GM12878 (cell line): Measurements from ENCODE around the gene BIRC3. TPM values are rescaled to one million over a fixed set of nuclear protein-coding genes. Genes with fewer than 3 reads are reported as not detected.

ENCODE experiments used
- ATAC-seq: fragments of 200-7000 bp; cut with Tn5 transposase; 3 replicates; pipeline ENCODE4 v1.9.1; 2020; ENCODE audit warnings: mild to moderate bottlenecking, moderate library complexity
- Bru-seq: library from RNA; stranded (reverse); fragments of 400-500 nt; gene quantifications from one replicate; lab custom pipeline; 2021; lab: Mats Ljungman, UMichigan
- BruChase-seq, 2 experiments: library from RNA; stranded (reverse); fragments of 400-500 nt; gene quantifications; one replicate each; lab custom pipeline; 2021; lab: Mats Ljungman, UMichigan
- BruUV-seq: library from RNA; stranded (reverse); fragments of 400-500 nt; replicated peaks from 2 replicates; lab custom pipeline; 2021; lab: Mats Ljungman, UMichigan
- CTCF ChIA-PET: fragments of 300-600 bp; sonication (Branson Sonifier 250); formaldehyde crosslinking; extraction: SDS; loops from one replicate; lab custom pipeline; 2021; ENCODE audit warnings: inconsistent platforms; lab: Yijun Ruan, JAX
- POLR2A ChIA-PET: fragments of 350-600 bp; formaldehyde crosslinking; extraction: SDS; loops from one replicate; lab custom pipeline; 2021; ENCODE audit warnings: inconsistent platforms; lab: Charles Lee
- RAD21 ChIA-PET: fragments of 300-600 bp; sonication (Branson Sonifier 250); formaldehyde crosslinking; loops from one replicate; lab custom pipeline; 2023; ENCODE audit warnings: antibody characterized with exemption; ENCODE audit not compliant: unreplicated experiment; lab: Charles Lee
- SMC1A ChIA-PET: fragments of 300-600 bp; sonication (Branson Sonifier 250); formaldehyde crosslinking; loops from one replicate; lab custom pipeline; 2023; ENCODE audit not compliant: unreplicated experiment, uncharacterized antibody; lab: Charles Lee
- DNase-seq: peaks from one replicate; pipeline ENCODE4 v3.0.0-alpha.2; 2011; ENCODE audit warnings: low read depth, low spot score
- FAIRE-seq: peaks from 3 replicates; lab custom pipeline; 2011; peaks lifted over from hg19 to GRCh38; lab: Jason Lieb, UNC
- H2AFZ ChIP-seq: 2 replicates; pipeline ENCODE4 v1.6.0; 2011; ENCODE audit warnings: low read depth, low read length, control low read depth; ENCODE audit not compliant: control insufficient read depth
- H3K27ac ChIP-seq: 2 replicates; pipeline ENCODE4 v1.5.1; 2011; ENCODE audit warnings: control low read depth; ENCODE audit not compliant: control insufficient read depth, insufficient read depth
- H3K27me3 ChIP-seq, 2 experiments: replicated peaks in 1 of 2; 2 replicates each; pipeline versions ENCODE4 v1.6.0 to v1.6.1; 2011; ENCODE audit warnings: low read length in 1 of 2; ENCODE audit not compliant: control insufficient read depth in 2 of 2, insufficient read depth in 2 of 2
- H3K36me3 ChIP-seq, 2 experiments: 2 replicates each; pipeline ENCODE4 v1.5.1; 2011; ENCODE audit warnings: low read length in 1 of 2; ENCODE audit not compliant: control insufficient read depth in 2 of 2, insufficient read depth in 2 of 2
- H3K4me1 ChIP-seq: 2 replicates; pipeline ENCODE4 v1.6.1; 2011; ENCODE audit warnings: mild to moderate bottlenecking, low read length, moderate library complexity, mixed read lengths; ENCODE audit not compliant: control insufficient read depth, insufficient read depth
- H3K4me2 ChIP-seq: 2 replicates; pipeline ENCODE4 v1.6.0; 2011; ENCODE audit warnings: control low read depth; ENCODE audit not compliant: control insufficient read depth, insufficient read depth
- H3K4me3 ChIP-seq: fragments of 200-600 bp; sonication (generic); 2 replicates; pipeline ENCODE4 v1.5.1; 2016
- H3K79me2 ChIP-seq: 2 replicates; pipeline ENCODE4 v1.6.0; 2011; ENCODE audit warnings: low read length; ENCODE audit not compliant: control insufficient read depth, insufficient read depth
- H3K9ac ChIP-seq: 2 replicates; pipeline ENCODE4 v1.8.0; 2011; ENCODE audit warnings: low read length, control low read depth, mixed read lengths; ENCODE audit not compliant: control insufficient read depth, insufficient read depth
- H3K9me3 ChIP-seq: replicated peaks from 3 replicates; pipeline ENCODE4 v1.5.1; 2011; ENCODE audit warnings: mild to moderate bottlenecking, low read length; ENCODE audit not compliant: control insufficient read depth, insufficient read depth
- H4K20me1 ChIP-seq: 2 replicates; pipeline ENCODE4 v1.6.0; 2011; ENCODE audit not compliant: control insufficient read depth, insufficient read depth
- EP300 ChIP-seq, 2 experiments: fragments of 150-350 bp in 1 of 2; IDR thresholded peaks; 2 replicates each; pipeline ENCODE4 v1.6.1; 2011 to 2012; ENCODE audit warnings: low read depth in 2 of 2, low read length in 2 of 2, borderline replicate concordance in 1 of 2, improper control_type of control experiment in 1 of 2, inconsistent platforms in 1 of 2; ENCODE audit not compliant: control insufficient read depth in 1 of 2
- FOXK2 ChIP-seq: fragments of 450-650 bp; IDR thresholded peaks from 2 replicates; pipeline ENCODE4 v1.6.1; 2017; ENCODE audit warnings: mild to moderate bottlenecking, moderate library complexity
- GABPA ChIP-seq: IDR thresholded peaks from 2 replicates; pipeline ENCODE4 v1.6.1; 2014; ENCODE audit warnings: antibody characterized with exemption, low read depth, mild to moderate bottlenecking, inconsistent platforms
- NFYA ChIP-seq: IDR thresholded peaks from 2 replicates; pipeline ENCODE4 v1.6.1; 2011; ENCODE audit warnings: low read depth, mild to moderate bottlenecking, low read length, improper control_type of control experiment, borderline replicate concordance
- NR2C1 ChIP-seq: fragments of 450-650 bp; IDR thresholded peaks from 2 replicates; pipeline ENCODE4 v1.6.1; 2017; ENCODE audit warnings: antibody characterized with exemption, mild to moderate bottlenecking, moderate library complexity
- SUZ12 ChIP-seq: fragments of 200-600 bp; sonication (generic); IDR thresholded peaks from one replicate; pipeline ENCODE4 v1.6.1; 2018; ENCODE audit warnings: antibody characterized with exemption, mild to moderate bottlenecking; ENCODE audit not compliant: unreplicated experiment
- WGBS: methylation state at CpG from one replicate; pipeline ENCODE4 v1.1.6; 2016; ENCODE audit warnings: low lambda C conversion rate; ENCODE audit not compliant: insufficient replicate concordance, insufficient coverage; ENCODE audit errors: missing lambda C conversion rate; 5-methylcytosine and 5-hydroxymethylcytosine counted together
- in situ Hi-C: fragments of 300-500 bp; cut with MboI; formaldehyde crosslinking; loops from 9 replicates; pipeline ENCODE4 v1.14.3; 2018; ENCODE audit warnings: mixed read lengths
- intact Hi-C: fragments of 100-400 bp; cut with micrococcal nuclease; formaldehyde crosslinking; loops from one replicate; pipeline ENCODE4 v1.14.2; 2022; ENCODE audit not compliant: unreplicated experiment
- long read RNA-seq, 2 experiments: library from polyadenylated mRNA; unstranded; transcript quantifications; one replicate each; pipeline ENCODE4 v2.0.0, GENCODE V29; 2019 to 2020
- polyA minus RNA-seq, 3 experiments: library from RNA; depleted of rRNA, polyadenylated mRNA; stranded (reverse); fragments of >200 nt; gene quantifications; 2 replicates each; pipeline ENCODE4 v1.2.3, GENCODE V29; 2011
- polyA plus RNA-seq, 11 experiments: library from polyadenylated mRNA; depleted of rRNA in 4 of 11; unstranded in 6 of 11; stranded (reverse) in 5 of 11; fragments of >200 nt; fragmentation: Nextera tagmentation in 4 of 11; fragmentation: Illumina TruSeq in 1 of 11; extraction: Ambion mirVana in 4 of 11; extraction: Trizol in 1 of 11; gene quantifications; 1 replicate in 1 of 11; 2 replicates in 10 of 11; pipeline versions ENCODE4 v1.2.1 to v1.2.3, GENCODE V29; 2011 to 2016; ENCODE audit warnings: inconsistent platforms in 2 of 11, missing spikeins in 2 of 11, low read depth in 1 of 11
- total RNA-seq, 4 experiments: library from RNA; depleted of rRNA in 3 of 4; stranded (reverse); fragments of >200 nt in 3 of 4; fragmentation: Illumina TruSeq in 1 of 4; extraction: Trizol in 1 of 4; gene quantifications; 2 replicates each; pipeline versions ENCODE4 v1.2.1 to v1.2.3, GENCODE V29; 2013 to 2021
- TF ChIP-seq, protein P1 (sequence below): fragments of 450-650 bp; IDR thresholded peaks from 2 replicates; pipeline ENCODE4 v1.6.1; 2017; ENCODE audit warnings: mild to moderate bottlenecking
- TF ChIP-seq, protein P2 (sequence below): fragments of 450-650 bp; IDR thresholded peaks from 2 replicates; pipeline ENCODE4 v1.6.1; 2016; ENCODE audit warnings: mild to moderate bottlenecking
- TF ChIP-seq, protein P3 (sequence below): fragments of 450-650 bp; IDR thresholded peaks from 2 replicates; pipeline ENCODE4 v1.6.1; 2017; ENCODE audit warnings: low read depth, mild to moderate bottlenecking, moderate library complexity

The BIRC3 gene
- total RNA-seq (2013; cell fraction: nucleolus; rRNA removed), result 365 and 388 TPM in 2 replicates
- 79.4 and 101 TPM in 2 replicates for total RNA-seq (2014; rRNA removed)
- total RNA-seq (2014; rRNA removed; fragmentation: Illumina TruSeq; extraction: Trizol), result 134 and 136 TPM in 2 replicates
- 85.5 and 88.0 TPM in 2 replicates for total RNA-seq (2021)
- 22.3 TPM for polyA plus RNA-seq (2011; ENCODE audit: low read depth)
- 351 and 618 TPM in 2 replicates for polyA plus RNA-seq (2011; rRNA removed)
- polyA plus RNA-seq (2011; cell fraction: cytosol; rRNA removed), result 93.8 and 107 TPM in 2 replicates
- 169 and 198 TPM in 2 replicates for polyA plus RNA-seq (2011; cell fraction: nucleus; rRNA removed)
- polyA plus RNA-seq (2012), result 37.8 and 62.2 TPM in 2 replicates
- 102 and 135 TPM in 2 replicates for polyA plus RNA-seq (2014; fragmentation: Illumina TruSeq; extraction: Trizol)
- 10 to 100 TPM; 63.8 to 92.9 TPM for polyA plus RNA-seq (2014; fragmentation: Nextera tagmentation; extraction: Ambion mirVana)
- polyA plus RNA-seq (2014; rRNA removed), result 53.4 and 70.7 TPM in 2 replicates
- polyA plus RNA-seq (2016; fragmentation: Nextera tagmentation; extraction: Ambion mirVana), result 10 to 100 TPM; 42.1 to 56.9 TPM
- 200 and 265 TPM in 2 replicates for polyA minus RNA-seq (2011; rRNA and poly(A)+ RNA removed)
- polyA minus RNA-seq (2011; cell fraction: cytosol; rRNA and poly(A)+ RNA removed), result 83.1 and 90.7 TPM in 2 replicates
- 108 and 125 TPM in 2 replicates for polyA minus RNA-seq (2011; cell fraction: nucleus; rRNA and poly(A)+ RNA removed)
- Bru-seq, nascent RNA, result percentile 99 among the genes with signal in this experiment
- BruChase-seq, experiment 1, labeled RNA remaining after a 6-hour chase, result percentile 98 among the genes with signal in this experiment
- percentile 99 among the genes with signal in this experiment for BruChase-seq, experiment 2, labeled RNA remaining after a 2-hour chase
- long read RNA-seq, experiment 1, full-length matches to known transcripts, result 16 of 230 reads
- long read RNA-seq, experiment 1, partial matches to known transcripts, result 207 of 230 reads
- long read RNA-seq, experiment 1, other reads (novel, unspliced or antisense), result 7 of 230 reads
- long read RNA-seq, experiment 2, full-length matches to known transcripts, result 107 of 1,813 reads
- long read RNA-seq, experiment 2, partial matches to known transcripts, result 1,557 of 1,813 reads
- long read RNA-seq, experiment 2, other reads (novel, unspliced or antisense), result 149 of 1,813 reads

DNA sequence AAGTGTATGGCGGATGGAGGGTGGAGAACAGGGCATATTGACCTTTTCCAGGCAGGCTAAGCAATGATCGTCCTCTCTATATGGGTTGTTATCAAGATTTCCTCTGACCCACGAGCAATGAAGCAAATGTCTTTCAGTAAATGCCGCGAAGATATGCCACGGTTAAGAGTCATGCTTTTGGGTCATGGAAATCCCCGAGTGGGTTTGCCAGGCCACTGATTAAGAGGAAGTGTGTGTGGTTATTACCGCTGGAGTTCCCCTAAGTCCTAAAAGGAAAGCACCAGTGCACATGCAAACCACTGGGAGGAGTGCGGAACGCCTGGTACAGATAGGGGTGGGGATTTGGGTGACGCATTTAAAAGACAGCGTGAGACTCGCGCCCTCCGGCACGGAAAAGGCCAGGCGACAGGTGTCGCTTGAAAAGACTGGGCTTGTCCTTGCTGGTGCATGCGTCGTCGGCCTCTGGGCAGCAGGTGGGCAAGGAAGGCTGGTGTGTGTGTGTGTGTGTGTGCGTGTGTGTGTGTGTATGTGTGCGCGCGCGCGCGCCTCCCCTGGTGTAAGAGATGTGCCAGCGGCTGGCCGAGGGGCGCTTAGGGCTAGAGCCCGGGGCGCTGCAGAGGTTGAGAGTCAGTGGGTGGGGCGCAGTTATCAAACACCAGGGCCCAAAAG is at the start of gene BIRC3:
TSS of gene BIRC3 (plus strand) at position 386 of the 669 bp plus-strand sequence. CDS start 7,026 bp downstream, outside the sequence.
- Histone ChIP-seq H3K4me1 (peaks cover 24% of the 10 kb centered on the region), H3K9me3 (no peaks in the 10 kb centered on the region; the same call in 2 of the 3 replicates), H3K4me3 (peak within 1 kb of the TSS; percentile 76), H2AFZ (peak within 1 kb of the TSS; percentile 45), H3K79me2 (peaks cover 56% of the 10 kb centered on the region), H3K4me2 (peak within 1 kb of the TSS; percentile 82), H3K27me3 (no peaks in the 10 kb centered on the region), H3K9ac (peak within 1 kb of the TSS; percentile 85), H4K20me1 (no peaks in the 10 kb centered on the region), H3K36me3 (0 out of 4 replicates have a peak, but pooled peaks cover 0 to 5% of the 10 kb centered on the region in 2 experiments), H3K27ac (peak within 1 kb of the TSS; percentile 97)
- ChIA-PET SMC1A (interaction anchor here (0.6 to 13.5 kb wide), 9 partner anchors 12 to 300 kb away, joined by 3 to 255 read pairs (median 4); no protein-coding TSS in a partner anchor), RAD21 (interaction anchor here (0.8 to 5.2 kb wide), 6 partner anchors 9 to 297 kb away, joined by 3 to 61 read pairs (median 10); no protein-coding TSS in a partner anchor), POLR2A (interaction anchor here (0.6 to 1.5 kb wide), 6 partner anchors 9 to 618 kb away, joined by 3 to 6 read pairs (median 4); no protein-coding TSS in a partner anchor), CTCF (interaction anchor here (1.2 to 12.0 kb wide), 9 partner anchors 9 to 295 kb away, joined by 3 to 219 read pairs (median 4); no protein-coding TSS in a partner anchor)
- ATAC-seq, result peak; percentile 75
- peak; percentile 98 for FAIRE-seq
- peak; percentile 100 for DNase-seq
- WGBS, result under 1% methylated on average over 34 of the region's 34 CpGs
- intact Hi-C loops (loop anchor here (1.0 to 5.0 kb wide), 4 partner anchors 23 to 245 kb away; partner anchors contain the start of gene BIRC2), in situ Hi-C loops (no loop called here)
- no TSS peak for BruUV-seq
- TF ChIP-seq EP300 (IDR thresholded peaks at IDR 0.05; ENCODE audit: borderline replicate concordance in 1 of 2, control insufficient read depth in 1 of 2, low read depth in 2 of 2, low read length in 2 of 2), result peak; percentile 99
- TF ChIP-seq GABPA, result peak; percentile 72
- TF ChIP-seq, protein P1, sequence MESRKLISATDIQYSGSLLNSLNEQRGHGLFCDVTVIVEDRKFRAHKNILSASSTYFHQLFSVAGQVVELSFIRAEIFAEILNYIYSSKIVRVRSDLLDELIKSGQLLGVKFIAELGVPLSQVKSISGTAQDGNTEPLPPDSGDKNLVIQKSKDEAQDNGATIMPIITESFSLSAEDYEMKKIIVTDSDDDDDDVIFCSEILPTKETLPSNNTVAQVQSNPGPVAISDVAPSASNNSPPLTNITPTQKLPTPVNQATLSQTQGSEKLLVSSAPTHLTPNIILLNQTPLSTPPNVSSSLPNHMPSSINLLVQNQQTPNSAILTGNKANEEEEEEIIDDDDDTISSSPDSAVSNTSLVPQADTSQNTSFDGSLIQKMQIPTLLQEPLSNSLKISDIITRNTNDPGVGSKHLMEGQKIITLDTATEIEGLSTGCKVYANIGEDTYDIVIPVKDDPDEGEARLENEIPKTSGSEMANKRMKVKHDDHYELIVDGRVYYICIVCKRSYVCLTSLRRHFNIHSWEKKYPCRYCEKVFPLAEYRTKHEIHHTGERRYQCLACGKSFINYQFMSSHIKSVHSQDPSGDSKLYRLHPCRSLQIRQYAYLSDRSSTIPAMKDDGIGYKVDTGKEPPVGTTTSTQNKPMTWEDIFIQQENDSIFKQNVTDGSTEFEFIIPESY, result no peak
- TF ChIP-seq SUZ12, result no peak
- TF ChIP-seq, protein P2, sequence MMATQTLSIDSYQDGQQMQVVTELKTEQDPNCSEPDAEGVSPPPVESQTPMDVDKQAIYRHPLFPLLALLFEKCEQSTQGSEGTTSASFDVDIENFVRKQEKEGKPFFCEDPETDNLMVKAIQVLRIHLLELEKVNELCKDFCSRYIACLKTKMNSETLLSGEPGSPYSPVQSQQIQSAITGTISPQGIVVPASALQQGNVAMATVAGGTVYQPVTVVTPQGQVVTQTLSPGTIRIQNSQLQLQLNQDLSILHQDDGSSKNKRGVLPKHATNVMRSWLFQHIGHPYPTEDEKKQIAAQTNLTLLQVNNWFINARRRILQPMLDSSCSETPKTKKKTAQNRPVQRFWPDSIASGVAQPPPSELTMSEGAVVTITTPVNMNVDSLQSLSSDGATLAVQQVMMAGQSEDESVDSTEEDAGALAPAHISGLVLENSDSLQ, result peak; percentile 88
- no peak for TF ChIP-seq NR2C1
- TF ChIP-seq, protein P3, sequence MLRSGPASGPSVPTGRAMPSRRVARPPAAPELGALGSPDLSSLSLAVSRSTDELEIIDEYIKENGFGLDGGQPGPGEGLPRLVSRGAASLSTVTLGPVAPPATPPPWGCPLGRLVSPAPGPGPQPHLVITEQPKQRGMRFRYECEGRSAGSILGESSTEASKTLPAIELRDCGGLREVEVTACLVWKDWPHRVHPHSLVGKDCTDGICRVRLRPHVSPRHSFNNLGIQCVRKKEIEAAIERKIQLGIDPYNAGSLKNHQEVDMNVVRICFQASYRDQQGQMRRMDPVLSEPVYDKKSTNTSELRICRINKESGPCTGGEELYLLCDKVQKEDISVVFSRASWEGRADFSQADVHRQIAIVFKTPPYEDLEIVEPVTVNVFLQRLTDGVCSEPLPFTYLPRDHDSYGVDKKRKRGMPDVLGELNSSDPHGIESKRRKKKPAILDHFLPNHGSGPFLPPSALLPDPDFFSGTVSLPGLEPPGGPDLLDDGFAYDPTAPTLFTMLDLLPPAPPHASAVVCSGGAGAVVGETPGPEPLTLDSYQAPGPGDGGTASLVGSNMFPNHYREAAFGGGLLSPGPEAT, result peak; percentile 100
- TF ChIP-seq FOXK2, result no peak
- TF ChIP-seq NFYA, result no peak
